H1 (cell line): ENCODE data around the gene SUPT20H. TPM values are rescaled to one million over a fixed set of nuclear protein-coding genes. Genes with fewer than 3 reads are reported as not detected.

Source experiments
- GABPA ChIP-seq: IDR thresholded peaks from 2 replicates; pipeline ENCODE4 v1.6.1; 2011; ENCODE audit warnings: mild to moderate bottlenecking, low read length, moderate library complexity, borderline replicate concordance; ENCODE audit not compliant: insufficient read depth
- JUN ChIP-seq: IDR thresholded peaks from 2 replicates; pipeline ENCODE4 v1.6.1; 2011; ENCODE audit warnings: low read depth, mild to moderate bottlenecking, improper control_type of control experiment, low read length
- SP2 ChIP-seq: IDR thresholded peaks from 2 replicates; pipeline ENCODE4 v1.6.1; 2012; ENCODE audit warnings: mild to moderate bottlenecking, low read length, inconsistent platforms
- polyA plus RNA-seq, 7 experiments: library from polyadenylated mRNA; depleted of rRNA in 3 of 7; stranded (reverse) in 5 of 7; unstranded in 2 of 7; fragments of >200 nt in 5 of 7; fragments of 200-250 nt in 2 of 7; gene quantifications; 1 replicate in 5 of 7; 2 replicates in 1 of 7; 4 replicates in 1 of 7; pipeline versions ENCODE4 v1.2.1 to v1.2.3, GENCODE V29; 2011 to 2013; ENCODE audit warnings: missing spikeins in 2 of 7, mixed read lengths in 2 of 7
- total RNA-seq: library from RNA; stranded (reverse); fragmentation: NEBNext Ultra II Directional; extraction: Animal tissue kit (Norgen Biotek cat#: 25700); gene quantifications from 2 replicates; pipeline ENCODE4 v1.2.1, GENCODE V29; 2021

Gene SUPT20H
- total and polyA plus RNA-seq, 2 of the 8 experiments (the other 6 are each of a cell fraction or from before 2014, with no cell fraction given): 69.2 to 75.1 TPM

GRCh38 chr13:37047032-37047431, 12.5 kb downstream of the SUPT20H start (continued):
- TF ChIP-seq GABPA: no peak
- no peak for TF ChIP-seq SP2
- no peak for TF ChIP-seq JUN
- TF ChIP-seq, all 59 proteins: peak for 0
